SK-N-SH (cell line): ENCODE data around the gene CACNA2D3.

Experiments
- CHD2 ChIP-seq: fragments of 150-350 bp; IDR thresholded peaks from 2 replicates; pipeline ENCODE4 v1.6.1; 2018; ENCODE audit warnings: low read length; ENCODE audit not compliant: partially characterized antibody
- EP300 ChIP-seq, 2 experiments: IDR thresholded peaks; 2 replicates each; pipeline versions ENCODE4 v1.4.0 to v1.6.1; 2012; ENCODE audit warnings: borderline replicate concordance in 1 of 2, low read depth in 1 of 2, low read length in 1 of 2
- EZH2phosphoT487 ChIP-seq: fragments of 200-600 bp; sonication (generic); IDR thresholded peaks from 2 replicates; pipeline ENCODE4 v1.6.1; 2017; ENCODE audit warnings: low read depth, mixed run types, mild to moderate bottlenecking, antibody characterized with exemption, moderate library complexity, borderline replicate concordance
- POLR2AphosphoS5 ChIP-seq: IDR thresholded peaks from 2 replicates; pipeline ENCODE4 v1.6.1; 2012; ENCODE audit warnings: low read depth, low read length
- RFX5 ChIP-seq: IDR thresholded peaks from 2 replicates; pipeline ENCODE4 v1.6.1; 2012; ENCODE audit warnings: mild to moderate bottlenecking, improper control_type of control experiment, low read length
- TAF1 ChIP-seq: IDR thresholded peaks from 2 replicates; pipeline ENCODE4 v1.6.1; 2012; ENCODE audit warnings: low read depth, mild to moderate bottlenecking, low read length, moderate library complexity, borderline replicate concordance
- TEAD4 ChIP-seq: IDR thresholded peaks from 2 replicates; pipeline ENCODE4 v1.4.0; 2012; ENCODE audit warnings: mild to moderate bottlenecking, borderline replicate concordance; ENCODE audit not compliant: insufficient read depth
- TF ChIP-seq, protein P1 (sequence below): fragments of 200-600 bp; sonication (generic); IDR thresholded peaks from 2 replicates; pipeline ENCODE4 v1.6.1; 2017; ENCODE audit warnings: antibody characterized with exemption, mild to moderate bottlenecking, moderate library complexity
- TF ChIP-seq, protein P2 (sequence below): IDR thresholded peaks from 2 replicates; pipeline ENCODE4 v1.6.1; 2012; ENCODE audit warnings: mild to moderate bottlenecking, low read depth, low read length, moderate library complexity
- TF ChIP-seq, protein P3 (sequence below): IDR thresholded peaks from 2 replicates; pipeline ENCODE4 v1.4.0; 2012; ENCODE audit warnings: low read depth, borderline replicate concordance
- TF ChIP-seq, protein P4 (sequence below): IDR thresholded peaks from 2 replicates; pipeline ENCODE4; 2012

GRCh38 chr3:54837964-54838363 is 715.6 kb downstream of the CACNA2D3 start:
- TF ChIP-seq POLR2AphosphoS5 (no peak), CHD2 (no peak), RFX5 (no peak), EZH2phosphoT487 (no peak), EP300 (IDR thresholded peaks at IDR 0.05; ENCODE audit: borderline replicate concordance in 1 of 2, low read depth in 1 of 2, low read length in 1 of 2) (no peak), TAF1 (no peak), TEAD4 (no peak)
- TF ChIP-seq, protein P1, sequence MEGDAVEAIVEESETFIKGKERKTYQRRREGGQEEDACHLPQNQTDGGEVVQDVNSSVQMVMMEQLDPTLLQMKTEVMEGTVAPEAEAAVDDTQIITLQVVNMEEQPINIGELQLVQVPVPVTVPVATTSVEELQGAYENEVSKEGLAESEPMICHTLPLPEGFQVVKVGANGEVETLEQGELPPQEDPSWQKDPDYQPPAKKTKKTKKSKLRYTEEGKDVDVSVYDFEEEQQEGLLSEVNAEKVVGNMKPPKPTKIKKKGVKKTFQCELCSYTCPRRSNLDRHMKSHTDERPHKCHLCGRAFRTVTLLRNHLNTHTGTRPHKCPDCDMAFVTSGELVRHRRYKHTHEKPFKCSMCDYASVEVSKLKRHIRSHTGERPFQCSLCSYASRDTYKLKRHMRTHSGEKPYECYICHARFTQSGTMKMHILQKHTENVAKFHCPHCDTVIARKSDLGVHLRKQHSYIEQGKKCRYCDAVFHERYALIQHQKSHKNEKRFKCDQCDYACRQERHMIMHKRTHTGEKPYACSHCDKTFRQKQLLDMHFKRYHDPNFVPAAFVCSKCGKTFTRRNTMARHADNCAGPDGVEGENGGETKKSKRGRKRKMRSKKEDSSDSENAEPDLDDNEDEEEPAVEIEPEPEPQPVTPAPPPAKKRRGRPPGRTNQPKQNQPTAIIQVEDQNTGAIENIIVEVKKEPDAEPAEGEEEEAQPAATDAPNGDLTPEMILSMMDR = peak; percentile 52
- TF ChIP-seq, protein P2, sequence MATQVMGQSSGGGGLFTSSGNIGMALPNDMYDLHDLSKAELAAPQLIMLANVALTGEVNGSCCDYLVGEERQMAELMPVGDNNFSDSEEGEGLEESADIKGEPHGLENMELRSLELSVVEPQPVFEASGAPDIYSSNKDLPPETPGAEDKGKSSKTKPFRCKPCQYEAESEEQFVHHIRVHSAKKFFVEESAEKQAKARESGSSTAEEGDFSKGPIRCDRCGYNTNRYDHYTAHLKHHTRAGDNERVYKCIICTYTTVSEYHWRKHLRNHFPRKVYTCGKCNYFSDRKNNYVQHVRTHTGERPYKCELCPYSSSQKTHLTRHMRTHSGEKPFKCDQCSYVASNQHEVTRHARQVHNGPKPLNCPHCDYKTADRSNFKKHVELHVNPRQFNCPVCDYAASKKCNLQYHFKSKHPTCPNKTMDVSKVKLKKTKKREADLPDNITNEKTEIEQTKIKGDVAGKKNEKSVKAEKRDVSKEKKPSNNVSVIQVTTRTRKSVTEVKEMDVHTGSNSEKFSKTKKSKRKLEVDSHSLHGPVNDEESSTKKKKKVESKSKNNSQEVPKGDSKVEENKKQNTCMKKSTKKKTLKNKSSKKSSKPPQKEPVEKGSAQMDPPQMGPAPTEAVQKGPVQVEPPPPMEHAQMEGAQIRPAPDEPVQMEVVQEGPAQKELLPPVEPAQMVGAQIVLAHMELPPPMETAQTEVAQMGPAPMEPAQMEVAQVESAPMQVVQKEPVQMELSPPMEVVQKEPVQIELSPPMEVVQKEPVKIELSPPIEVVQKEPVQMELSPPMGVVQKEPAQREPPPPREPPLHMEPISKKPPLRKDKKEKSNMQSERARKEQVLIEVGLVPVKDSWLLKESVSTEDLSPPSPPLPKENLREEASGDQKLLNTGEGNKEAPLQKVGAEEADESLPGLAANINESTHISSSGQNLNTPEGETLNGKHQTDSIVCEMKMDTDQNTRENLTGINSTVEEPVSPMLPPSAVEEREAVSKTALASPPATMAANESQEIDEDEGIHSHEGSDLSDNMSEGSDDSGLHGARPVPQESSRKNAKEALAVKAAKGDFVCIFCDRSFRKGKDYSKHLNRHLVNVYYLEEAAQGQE = no peak
- TF ChIP-seq, protein P3, sequence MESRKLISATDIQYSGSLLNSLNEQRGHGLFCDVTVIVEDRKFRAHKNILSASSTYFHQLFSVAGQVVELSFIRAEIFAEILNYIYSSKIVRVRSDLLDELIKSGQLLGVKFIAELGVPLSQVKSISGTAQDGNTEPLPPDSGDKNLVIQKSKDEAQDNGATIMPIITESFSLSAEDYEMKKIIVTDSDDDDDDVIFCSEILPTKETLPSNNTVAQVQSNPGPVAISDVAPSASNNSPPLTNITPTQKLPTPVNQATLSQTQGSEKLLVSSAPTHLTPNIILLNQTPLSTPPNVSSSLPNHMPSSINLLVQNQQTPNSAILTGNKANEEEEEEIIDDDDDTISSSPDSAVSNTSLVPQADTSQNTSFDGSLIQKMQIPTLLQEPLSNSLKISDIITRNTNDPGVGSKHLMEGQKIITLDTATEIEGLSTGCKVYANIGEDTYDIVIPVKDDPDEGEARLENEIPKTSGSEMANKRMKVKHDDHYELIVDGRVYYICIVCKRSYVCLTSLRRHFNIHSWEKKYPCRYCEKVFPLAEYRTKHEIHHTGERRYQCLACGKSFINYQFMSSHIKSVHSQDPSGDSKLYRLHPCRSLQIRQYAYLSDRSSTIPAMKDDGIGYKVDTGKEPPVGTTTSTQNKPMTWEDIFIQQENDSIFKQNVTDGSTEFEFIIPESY = no peak
- TF ChIP-seq, protein P4, sequence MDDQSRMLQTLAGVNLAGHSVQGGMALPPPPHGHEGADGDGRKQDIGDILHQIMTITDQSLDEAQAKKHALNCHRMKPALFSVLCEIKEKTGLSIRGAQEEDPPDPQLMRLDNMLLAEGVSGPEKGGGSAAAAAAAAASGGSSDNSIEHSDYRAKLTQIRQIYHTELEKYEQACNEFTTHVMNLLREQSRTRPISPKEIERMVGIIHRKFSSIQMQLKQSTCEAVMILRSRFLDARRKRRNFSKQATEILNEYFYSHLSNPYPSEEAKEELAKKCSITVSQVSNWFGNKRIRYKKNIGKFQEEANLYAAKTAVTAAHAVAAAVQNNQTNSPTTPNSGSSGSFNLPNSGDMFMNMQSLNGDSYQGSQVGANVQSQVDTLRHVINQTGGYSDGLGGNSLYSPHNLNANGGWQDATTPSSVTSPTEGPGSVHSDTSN = no peak
